HG02610 (cell line): ENCODE data around the gene DCC.

Source experiments
- ATAC-seq: cut with Tn5 transposase; IDR thresholded peaks from one replicate; pipeline ENCODE4 v1.9.1; 2021; ENCODE audit warnings: mild to moderate bottlenecking, moderate library complexity; ENCODE audit not compliant: unreplicated experiment

Gene DCC

GRCh38 chr18:53324353-53324752 is 984.4 kb downstream of the DCC start:
- no peak for ATAC-seq

GRCh38 chr18:53360501-53361443 is 1020.8 kb downstream of the DCC start:
- no peak for ATAC-seq

- no peak for ATAC-seq
Measured at GRCh38 chr18:53375621-53376020, 1035.6 kb downstream of the DCC start.

GRCh38 chr18:53380063-53380639 is 1040.2 kb downstream of the DCC start:
- peak; percentile 65 for ATAC-seq

- ATAC-seq, result no peak
Measured at GRCh38 chr18:53382870-53383269, 1042.9 kb downstream of the DCC start.

GRCh38 chr18:53385889-53386288 is 1045.9 kb downstream of the DCC start:
- ATAC-seq, result no peak

GRCh38 chr18:53387581-53387980 is 1047.6 kb downstream of the DCC start:
- no peak for ATAC-seq

- ATAC-seq, result no peak
Measured at GRCh38 chr18:53402670-53403069, 1062.7 kb downstream of the DCC start.

GRCh38 chr18:53408271-53408670 is 1068.3 kb downstream of the DCC start:
- no peak for ATAC-seq

GRCh38 chr18:53411511-53411910 is 1071.5 kb downstream of the DCC start:
- ATAC-seq, result no peak

GRCh38 chr18:53417003-53417402 is 1077.0 kb downstream of the DCC start:
- ATAC-seq, result no peak

- no peak for ATAC-seq
Measured at GRCh38 chr18:53421869-53422268, 1081.9 kb downstream of the DCC start.

- ATAC-seq, result no peak
Measured at GRCh38 chr18:53422896-53423295, 1082.9 kb downstream of the DCC start.

- ATAC-seq, result no peak
Measured at GRCh38 chr18:53426666-53427184, 1086.7 kb downstream of the DCC start.

- ATAC-seq, result no peak
Measured at GRCh38 chr18:53441761-53442414, 1101.9 kb downstream of the DCC start.

- no peak for ATAC-seq
Measured at GRCh38 chr18:53442415-53442783, 1102.4 kb downstream of the DCC start.

- no peak for ATAC-seq
Measured at GRCh38 chr18:53443336-53443735, 1103.3 kb downstream of the DCC start.

GRCh38 chr18:53443831-53444230 is 1103.8 kb downstream of the DCC start:
- ATAC-seq, result no peak

- ATAC-seq, result no peak
Measured at GRCh38 chr18:53451902-53452301, 1111.9 kb downstream of the DCC start.

GRCh38 chr18:53457068-53457467 is 1117.1 kb downstream of the DCC start:
- no peak for ATAC-seq

GRCh38 chr18:53458268-53458667 is 1118.3 kb downstream of the DCC start:
- ATAC-seq, result no peak
